Measurements from ENCODE around the gene TDRD5.
"Not testable (repeated sequence)": the region's sequence is repeated elsewhere in the genome, so short reads cannot be mapped to it uniquely, and the experiment has no call there.

Gene TDRD5

DNA sequence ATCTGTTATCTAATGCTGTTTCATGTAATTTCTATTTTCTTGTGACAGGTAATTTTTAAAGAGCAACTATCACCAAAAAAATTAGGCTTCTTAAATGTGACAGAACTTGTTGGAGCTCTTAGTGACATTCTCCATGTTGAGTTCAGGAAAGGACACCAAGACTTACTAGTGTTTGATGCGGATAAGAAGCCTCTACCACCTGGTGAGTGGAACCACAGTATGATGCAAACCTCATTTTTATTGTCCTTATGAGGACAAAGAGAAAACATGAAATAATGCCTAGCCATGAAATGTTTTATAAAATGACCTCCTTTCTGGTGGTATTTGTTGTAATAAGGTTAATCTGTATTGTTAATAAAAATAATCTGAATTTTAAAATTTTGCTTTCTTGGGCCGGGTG, 39.1 kb downstream of the TDRD5 start:
- no peak overlapping the region for H3K4me3 ChIP-seq (ENCODE audit: low read length)
- H3K36me3 ChIP-seq (ENCODE audit: control insufficient read depth, low read depth, low read length), result no peaks in the 10 kb centered on the region
- H3K27me3 ChIP-seq (ENCODE audit: control insufficient read depth, insufficient read depth, low read length), result no peaks in the 10 kb centered on the region
- no peaks in the 10 kb centered on the region for H3K9me3 ChIP-seq (ENCODE audit: control insufficient read depth, low read depth, low read length)
- no peaks in the 10 kb centered on the region for H3K4me1 ChIP-seq (ENCODE audit: control insufficient read depth, low read depth, low read length)
- H3K27ac ChIP-seq (ENCODE audit: low read length), result no peak overlapping the region
- no peak overlapping the region for H3K9ac ChIP-seq (ENCODE audit: low read length)

DNA sequence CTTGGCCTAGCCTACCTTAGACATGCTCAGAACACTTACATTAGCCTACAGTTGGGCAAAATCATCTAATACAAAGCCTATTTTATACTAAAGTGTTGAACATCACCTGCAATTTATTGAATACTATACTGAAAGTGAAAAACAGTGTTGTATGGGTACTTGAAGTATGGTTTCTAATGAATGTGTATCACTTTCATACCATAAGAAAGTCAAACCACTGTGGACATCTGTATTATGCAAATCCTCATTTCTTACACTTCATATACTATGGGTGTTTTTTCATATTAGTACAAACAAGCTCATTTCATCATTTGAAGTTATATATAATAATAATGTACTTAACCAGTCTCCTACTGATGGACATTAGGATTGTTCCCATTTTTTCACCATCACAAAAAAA, 41.2 kb downstream of the TDRD5 start:
- H3K9ac ChIP-seq (ENCODE audit: low read length), result no peak overlapping the region
- no peak overlapping the region for H3K27ac ChIP-seq (ENCODE audit: low read length)
- H3K4me1 ChIP-seq (ENCODE audit: control insufficient read depth, low read depth, low read length), result no peaks in the 10 kb centered on the region
- no peaks in the 10 kb centered on the region for H3K27me3 ChIP-seq (ENCODE audit: control insufficient read depth, insufficient read depth, low read length)
- H3K4me3 ChIP-seq (ENCODE audit: low read length), result no peak overlapping the region
- no peaks in the 10 kb centered on the region for H3K9me3 ChIP-seq (ENCODE audit: control insufficient read depth, low read depth, low read length)
- H3K36me3 ChIP-seq (ENCODE audit: control insufficient read depth, low read depth, low read length), result no peaks in the 10 kb centered on the region

DNA sequence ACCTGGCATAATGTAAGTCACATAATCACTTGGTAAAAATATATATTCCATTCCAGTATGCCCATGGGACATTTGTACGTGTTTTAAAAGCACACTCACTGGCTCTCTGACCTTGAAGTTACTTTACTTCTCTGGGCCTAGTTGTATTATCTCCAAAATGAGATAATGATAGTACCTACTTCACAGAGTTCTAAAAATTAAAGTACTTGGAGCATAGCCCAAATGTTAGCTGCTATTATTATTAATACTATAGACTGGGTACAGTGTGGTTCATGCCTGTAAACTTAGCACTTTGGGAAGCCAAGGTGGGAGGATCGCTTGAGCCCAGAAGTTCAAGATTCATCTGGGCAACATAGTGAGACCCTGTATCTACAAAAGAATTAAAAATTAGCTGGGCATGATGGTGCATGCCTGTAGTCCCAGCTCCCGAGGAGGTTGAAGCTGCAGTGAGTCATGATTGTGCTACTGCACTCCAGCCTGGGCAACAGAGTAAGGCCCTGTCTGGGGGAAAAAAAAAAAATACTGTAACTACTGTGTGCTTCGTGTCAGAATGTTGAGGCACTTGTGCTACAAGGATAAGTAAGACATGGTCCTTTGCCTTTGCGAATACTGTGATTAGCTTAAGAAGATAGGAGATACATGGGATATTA, 45.7 kb downstream of the TDRD5 start:
- H3K9me3 ChIP-seq (ENCODE audit: control insufficient read depth, low read depth, low read length), result no peaks in the 10 kb centered on the region
- no peak overlapping the region for H3K4me3 ChIP-seq (ENCODE audit: low read length)
- H3K9ac ChIP-seq (ENCODE audit: low read length), result no peak overlapping the region
- no peaks in the 10 kb centered on the region for H3K27me3 ChIP-seq (ENCODE audit: control insufficient read depth, insufficient read depth, low read length)
- no peak overlapping the region for H3K27ac ChIP-seq (ENCODE audit: low read length)
- no peaks in the 10 kb centered on the region for H3K36me3 ChIP-seq (ENCODE audit: control insufficient read depth, low read depth, low read length)
- no peaks in the 10 kb centered on the region for H3K4me1 ChIP-seq (ENCODE audit: control insufficient read depth, low read depth, low read length)

DNA sequence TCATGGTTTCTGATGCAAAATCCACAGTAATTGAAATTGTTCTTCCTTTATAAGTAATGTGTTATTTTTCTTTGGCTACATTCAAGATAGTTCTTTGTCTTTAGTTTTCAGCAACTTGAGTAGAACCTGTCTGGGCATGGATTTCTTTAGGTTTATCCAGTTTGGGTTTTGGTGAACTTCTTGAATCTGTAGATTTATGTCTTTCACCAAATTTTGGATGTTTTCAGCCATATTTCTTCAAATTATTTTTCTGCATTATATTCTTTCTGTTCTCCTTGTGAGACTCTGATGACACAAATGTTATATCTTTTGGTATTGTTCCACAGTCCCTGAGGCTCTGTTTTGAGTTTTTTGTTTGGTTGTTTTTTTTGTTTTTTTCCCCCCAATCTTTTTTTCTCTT, 69.4 kb downstream of the TDRD5 start:
- no peaks in the 10 kb centered on the region for H3K4me1 ChIP-seq (ENCODE audit: control insufficient read depth, low read depth, low read length)
- no peak overlapping the region for H3K9ac ChIP-seq (ENCODE audit: low read length)
- H3K36me3 ChIP-seq (ENCODE audit: control insufficient read depth, low read depth, low read length), result no peaks in the 10 kb centered on the region
- no peak overlapping the region for H3K4me3 ChIP-seq (ENCODE audit: low read length)
- no peaks in the 10 kb centered on the region for H3K27me3 ChIP-seq (ENCODE audit: control insufficient read depth, insufficient read depth, low read length)
- H3K27ac ChIP-seq (ENCODE audit: low read length), result no peak overlapping the region
- H3K9me3 ChIP-seq (ENCODE audit: control insufficient read depth, low read depth, low read length), result peaks cover under 1% of the 10 kb centered on the region

DNA sequence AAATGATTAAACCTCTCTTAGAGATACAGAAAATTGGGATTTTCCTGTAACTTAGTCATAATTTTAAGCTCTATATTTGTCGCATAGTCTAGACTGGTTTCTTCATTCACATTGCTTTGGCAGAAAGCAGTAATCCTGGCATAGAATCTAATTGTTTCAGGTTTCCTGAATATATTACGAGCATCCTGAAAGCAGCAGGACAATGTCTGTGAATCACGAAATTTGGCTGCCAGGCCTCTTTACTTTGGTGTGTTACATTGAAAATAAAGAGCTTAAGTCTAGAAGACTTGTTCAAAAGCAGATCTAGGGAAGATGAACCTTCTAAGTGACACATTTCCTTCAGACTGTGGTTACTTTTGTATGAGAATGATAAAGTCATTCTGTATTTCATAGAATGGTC, 72.2 kb downstream of the TDRD5 start:
- no peak overlapping the region for H3K9ac ChIP-seq (ENCODE audit: low read length)
- no peaks in the 10 kb centered on the region for H3K36me3 ChIP-seq (ENCODE audit: control insufficient read depth, low read depth, low read length)
- no peak overlapping the region for H3K27ac ChIP-seq (ENCODE audit: low read length)
- no peak overlapping the region for H3K4me3 ChIP-seq (ENCODE audit: low read length)
- no peaks in the 10 kb centered on the region for H3K4me1 ChIP-seq (ENCODE audit: control insufficient read depth, low read depth, low read length)
- H3K27me3 ChIP-seq (ENCODE audit: control insufficient read depth, insufficient read depth, low read length), result no peaks in the 10 kb centered on the region
- no peaks in the 10 kb centered on the region for H3K9me3 ChIP-seq (ENCODE audit: control insufficient read depth, low read depth, low read length)

DNA sequence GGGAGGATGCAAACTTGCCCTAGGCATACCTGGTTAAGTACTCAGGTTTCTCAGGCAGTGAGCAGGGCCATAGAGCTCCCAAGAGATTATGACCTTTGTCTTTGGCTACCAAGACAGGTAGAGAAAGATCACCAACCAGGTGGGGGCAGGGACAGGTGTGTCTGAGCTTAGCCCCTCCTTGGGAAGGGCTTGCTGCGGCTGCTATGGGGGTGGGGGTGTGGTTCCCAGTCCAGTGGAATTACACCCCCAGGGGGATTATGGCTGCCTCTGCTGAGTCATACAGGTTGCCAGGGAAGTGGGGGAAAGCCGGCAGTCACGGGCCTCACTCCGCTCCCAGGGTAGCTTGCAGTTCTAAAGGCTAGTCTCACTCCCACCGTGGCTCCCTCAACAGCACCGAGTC, 86.2 kb downstream of the TDRD5 start:
- no peak overlapping the region for H3K27ac ChIP-seq (ENCODE audit: low read length)
- H3K4me1 ChIP-seq (ENCODE audit: control insufficient read depth, low read depth, low read length), result no peaks in the 10 kb centered on the region
- H3K27me3 ChIP-seq (ENCODE audit: control insufficient read depth, insufficient read depth, low read length), result no peaks in the 10 kb centered on the region
- H3K36me3 ChIP-seq (ENCODE audit: control insufficient read depth, low read depth, low read length), result no peaks in the 10 kb centered on the region
- no peak overlapping the region for H3K4me3 ChIP-seq (ENCODE audit: low read length)
- H3K9ac ChIP-seq (ENCODE audit: low read length), result no peak overlapping the region
- H3K9me3 ChIP-seq (ENCODE audit: control insufficient read depth, low read depth, low read length), result no peaks in the 10 kb centered on the region

DNA sequence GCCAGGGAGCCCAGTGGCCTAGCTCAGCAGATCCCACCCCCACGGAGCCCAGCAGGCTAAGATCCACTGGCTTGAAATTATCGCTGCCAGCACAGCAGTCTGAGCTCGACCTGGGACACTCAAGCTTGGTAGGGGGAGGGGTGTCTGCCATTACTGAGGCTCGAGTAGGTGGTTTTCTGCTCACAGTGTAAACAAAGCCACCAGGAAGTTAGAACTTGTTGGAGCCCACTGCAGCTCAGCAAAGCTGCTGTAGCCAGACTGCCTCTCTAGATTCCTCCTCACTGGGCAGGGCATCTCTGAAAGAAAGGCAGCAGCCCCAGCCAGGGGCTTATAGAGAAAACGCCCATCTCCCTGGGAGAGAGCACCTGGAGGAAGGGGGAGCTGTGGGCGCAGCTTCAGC, 102.9 kb downstream of the TDRD5 start:
- H3K4me1 ChIP-seq (ENCODE audit: control insufficient read depth, low read depth, low read length); H3K27ac ChIP-seq (ENCODE audit: low read length); H3K9ac ChIP-seq (ENCODE audit: low read length); H3K9me3 ChIP-seq (ENCODE audit: control insufficient read depth, low read depth, low read length); H3K4me3 ChIP-seq (ENCODE audit: low read length); H3K36me3 ChIP-seq (ENCODE audit: control insufficient read depth, low read depth, low read length); H3K27me3 ChIP-seq (ENCODE audit: control insufficient read depth, insufficient read depth, low read length): not testable (repeated sequence)

DNA sequence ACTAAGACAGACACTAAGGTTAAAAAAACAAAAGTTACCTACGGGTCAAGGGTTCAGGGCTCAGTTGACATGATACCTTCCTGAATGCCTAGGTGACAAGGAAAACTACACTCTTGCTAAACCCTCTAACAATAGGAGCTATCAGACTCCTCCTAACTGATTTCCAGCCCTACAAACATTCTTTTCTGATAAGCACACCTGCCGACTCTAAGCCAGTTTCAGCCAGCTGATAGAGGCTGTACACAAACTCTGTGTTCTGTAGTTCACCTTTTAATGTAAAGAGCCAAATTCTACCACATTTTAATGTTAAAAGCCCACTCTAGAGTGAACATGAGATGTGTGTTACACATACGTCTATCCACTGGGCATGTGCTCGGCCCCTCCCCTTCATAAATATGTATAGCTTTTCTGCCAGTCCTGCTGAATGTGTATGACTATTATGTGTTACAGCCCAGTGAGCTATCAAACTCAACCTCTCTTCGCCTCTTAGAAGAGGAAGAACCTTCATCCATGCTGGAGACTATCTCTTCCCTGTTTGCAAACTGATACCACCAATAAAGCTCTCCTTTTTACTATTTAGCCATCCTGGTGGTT, 111.4 kb downstream of the TDRD5 start:
- Histone ChIP-seq H3K36me3 (ENCODE audit: control insufficient read depth, low read depth, low read length) (no peaks in the 10 kb centered on the region), H3K4me1 (ENCODE audit: control insufficient read depth, low read depth, low read length) (no peaks in the 10 kb centered on the region), H3K9me3 (ENCODE audit: control insufficient read depth, low read depth, low read length) (no peaks in the 10 kb centered on the region), H3K9ac (ENCODE audit: low read length) (no peak overlapping the region), H3K27ac (ENCODE audit: low read length) (no peak overlapping the region), H3K4me3 (ENCODE audit: low read length) (no peak overlapping the region), H3K27me3 (ENCODE audit: control insufficient read depth, insufficient read depth, low read length) (no peaks in the 10 kb centered on the region)

DNA sequence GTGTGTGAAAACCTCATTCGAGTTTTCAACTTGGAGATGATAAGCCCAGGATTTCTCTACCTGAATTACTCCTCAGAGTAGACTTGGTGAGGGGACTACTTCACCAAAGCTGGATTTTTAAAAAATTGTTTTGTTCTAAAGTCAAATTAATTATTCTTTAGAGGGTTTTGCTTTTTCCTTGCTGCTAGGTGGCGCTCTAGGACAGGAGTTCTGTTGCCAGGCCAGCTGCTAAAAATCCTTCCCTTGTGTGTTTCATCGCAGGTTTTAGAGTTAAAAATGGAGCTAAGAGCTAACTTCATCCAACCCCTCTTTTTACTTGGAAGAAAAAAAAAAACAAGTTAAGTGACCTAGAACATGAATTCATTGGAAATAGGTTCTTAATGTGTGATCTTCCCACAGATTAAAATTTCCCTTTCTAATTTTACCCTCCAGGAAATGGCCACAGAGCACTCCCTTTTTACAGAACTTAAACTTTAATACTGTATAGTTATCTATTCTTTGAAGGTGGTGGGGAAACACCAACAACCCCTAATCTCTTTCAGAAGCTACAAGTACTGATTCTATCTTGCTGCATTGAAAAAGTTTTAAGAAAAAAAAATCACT, 114.8 kb downstream of the TDRD5 start:
- no peak overlapping the region for H3K4me3 ChIP-seq (ENCODE audit: low read length)

DNA sequence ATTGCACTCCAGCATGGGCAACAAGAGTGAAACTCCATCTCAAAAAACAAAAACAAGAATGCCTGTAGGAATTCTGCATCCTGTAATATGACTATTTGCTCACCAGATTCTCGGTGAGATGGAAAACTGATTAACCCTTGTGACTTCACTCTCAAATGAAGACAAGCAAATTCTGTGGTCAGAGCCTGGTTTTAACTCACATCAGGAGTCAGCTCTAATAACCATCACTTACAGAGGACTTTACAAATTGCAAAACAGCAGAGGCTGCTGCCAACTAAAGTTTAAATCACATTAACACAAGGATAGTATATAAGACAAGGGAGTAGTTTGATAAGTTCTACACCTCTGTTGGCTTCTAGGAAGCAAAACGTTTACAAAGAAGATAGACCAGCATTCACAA, 115.8 kb downstream of the TDRD5 start:
- Histone ChIP-seq H3K9me3 (ENCODE audit: control insufficient read depth, low read depth, low read length) (no peaks in the 10 kb centered on the region), H3K4me1 (ENCODE audit: control insufficient read depth, low read depth, low read length) (no peaks in the 10 kb centered on the region), H3K36me3 (ENCODE audit: control insufficient read depth, low read depth, low read length) (no peaks in the 10 kb centered on the region), H3K9ac (ENCODE audit: low read length) (no peak overlapping the region), H3K27me3 (ENCODE audit: control insufficient read depth, insufficient read depth, low read length) (no peaks in the 10 kb centered on the region), H3K4me3 (ENCODE audit: low read length) (no peak overlapping the region), H3K27ac (ENCODE audit: low read length) (no peak overlapping the region)

More for the DNA sequence above, 114.8 kb downstream of the TDRD5 start:
- Histone ChIP-seq H3K9me3 (ENCODE audit: control insufficient read depth, low read depth, low read length) (no peaks in the 10 kb centered on the region), H3K9ac (ENCODE audit: low read length) (no peak overlapping the region), H3K4me1 (ENCODE audit: control insufficient read depth, low read depth, low read length) (no peaks in the 10 kb centered on the region), H3K27me3 (ENCODE audit: control insufficient read depth, insufficient read depth, low read length) (no peaks in the 10 kb centered on the region), H3K27ac (ENCODE audit: low read length) (no peak overlapping the region), H3K36me3 (ENCODE audit: control insufficient read depth, low read depth, low read length) (no peaks in the 10 kb centered on the region)

DNA sequence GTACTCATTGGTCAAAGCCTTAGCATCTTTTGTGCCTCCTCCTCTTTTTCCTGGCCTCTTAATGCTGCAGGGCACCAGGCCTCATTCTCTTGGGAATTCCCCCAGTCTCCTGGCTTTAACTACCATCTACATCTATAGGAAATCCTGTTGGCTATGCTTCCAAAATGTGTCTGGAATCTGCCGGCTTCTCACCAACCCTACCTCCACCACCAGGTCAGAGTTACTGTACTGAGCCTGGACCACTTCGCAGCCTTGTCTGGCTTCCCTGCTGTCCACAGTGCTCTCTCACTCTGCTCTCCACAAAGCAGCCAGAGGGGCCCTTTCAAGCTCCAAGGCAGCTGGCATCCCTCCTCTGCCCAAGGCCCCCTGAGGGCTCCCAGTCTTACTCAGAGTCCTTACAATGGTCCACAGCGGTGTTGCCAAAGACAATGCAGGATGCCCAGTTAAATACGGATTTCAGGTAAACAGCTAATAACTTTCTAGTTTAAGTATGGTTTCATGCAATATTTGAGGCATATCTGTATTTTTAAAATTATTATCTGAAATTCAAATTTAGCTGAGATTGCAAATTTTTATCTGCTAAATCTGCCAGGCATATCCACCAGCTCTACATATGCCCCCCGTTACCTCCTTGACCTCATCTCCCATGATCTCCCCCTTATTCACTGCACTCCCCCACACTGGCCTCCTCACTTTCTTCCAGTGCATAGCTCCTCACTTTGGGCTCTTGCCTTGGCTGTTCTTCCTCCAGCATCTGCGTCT, 117.0 kb downstream of the TDRD5 start:
- no peak overlapping the region for H3K4me3 ChIP-seq (ENCODE audit: low read length)
- H3K36me3 ChIP-seq (ENCODE audit: control insufficient read depth, low read depth, low read length), result no peaks in the 10 kb centered on the region
- H3K9ac ChIP-seq (ENCODE audit: low read length), result no peak overlapping the region
- H3K9me3 ChIP-seq (ENCODE audit: control insufficient read depth, low read depth, low read length), result no peaks in the 10 kb centered on the region
- no peak overlapping the region for H3K27ac ChIP-seq (ENCODE audit: low read length)
- no peaks in the 10 kb centered on the region for H3K27me3 ChIP-seq (ENCODE audit: control insufficient read depth, insufficient read depth, low read length)
- no peaks in the 10 kb centered on the region for H3K4me1 ChIP-seq (ENCODE audit: control insufficient read depth, low read depth, low read length)
